Fibroblast of villous mesenchyme (primary cell): ENCODE data around the gene ANKRD13A. TPM values are rescaled to one million over a fixed set of nuclear protein-coding genes. Genes with fewer than 3 reads are reported as not detected.

ENCODE experiments used
- DNase-seq: peaks from one replicate; pipeline ENCODE4 v3.0.0-alpha.2; 2010; ENCODE audit warnings: low read depth
- H3K4me3 ChIP-seq: 2 replicates; pipeline ENCODE4 v1.5.1; 2011; ENCODE audit warnings: low read depth, mild to moderate bottlenecking, low read length
- total RNA-seq: library from RNA; depleted of rRNA; stranded (reverse); fragments of >200 nt; gene quantifications from 2 replicates; pipeline ENCODE4 v1.2.3, GENCODE V29; 2012
- TF ChIP-seq, protein P1 (sequence below): IDR thresholded peaks from 2 replicates; pipeline ENCODE4 v1.5.1; 2012; ENCODE audit warnings: low read depth, mild to moderate bottlenecking, low read length; ENCODE audit not compliant: insufficient read depth

Gene ANKRD13A
- total RNA-seq, 1 donor, result 195 TPM

DNA sequence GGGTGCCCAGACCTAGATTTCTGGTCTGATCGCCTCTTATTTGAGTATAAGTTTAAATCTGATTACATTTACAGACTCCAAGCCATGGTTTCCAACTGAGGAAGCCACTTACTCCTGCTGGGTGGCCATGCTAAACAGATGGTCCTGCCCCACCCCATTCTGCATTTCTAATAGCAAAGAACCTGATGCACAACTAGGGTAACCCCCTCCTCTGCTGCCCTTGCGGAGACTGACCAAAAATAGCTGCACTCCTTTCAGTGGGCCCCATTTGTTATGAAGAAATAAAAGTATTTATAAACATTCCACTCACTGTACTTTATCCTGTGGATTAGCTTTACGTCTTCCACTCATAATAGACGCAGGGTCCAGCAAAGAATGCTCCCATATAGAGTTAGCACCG, 9.8 kb upstream of the ANKRD13A start:
- H3K4me3 ChIP-seq, result no peak overlapping the region
- TF ChIP-seq, protein P1, sequence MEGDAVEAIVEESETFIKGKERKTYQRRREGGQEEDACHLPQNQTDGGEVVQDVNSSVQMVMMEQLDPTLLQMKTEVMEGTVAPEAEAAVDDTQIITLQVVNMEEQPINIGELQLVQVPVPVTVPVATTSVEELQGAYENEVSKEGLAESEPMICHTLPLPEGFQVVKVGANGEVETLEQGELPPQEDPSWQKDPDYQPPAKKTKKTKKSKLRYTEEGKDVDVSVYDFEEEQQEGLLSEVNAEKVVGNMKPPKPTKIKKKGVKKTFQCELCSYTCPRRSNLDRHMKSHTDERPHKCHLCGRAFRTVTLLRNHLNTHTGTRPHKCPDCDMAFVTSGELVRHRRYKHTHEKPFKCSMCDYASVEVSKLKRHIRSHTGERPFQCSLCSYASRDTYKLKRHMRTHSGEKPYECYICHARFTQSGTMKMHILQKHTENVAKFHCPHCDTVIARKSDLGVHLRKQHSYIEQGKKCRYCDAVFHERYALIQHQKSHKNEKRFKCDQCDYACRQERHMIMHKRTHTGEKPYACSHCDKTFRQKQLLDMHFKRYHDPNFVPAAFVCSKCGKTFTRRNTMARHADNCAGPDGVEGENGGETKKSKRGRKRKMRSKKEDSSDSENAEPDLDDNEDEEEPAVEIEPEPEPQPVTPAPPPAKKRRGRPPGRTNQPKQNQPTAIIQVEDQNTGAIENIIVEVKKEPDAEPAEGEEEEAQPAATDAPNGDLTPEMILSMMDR, result no peak
- DNase-seq, result no peak

DNA sequence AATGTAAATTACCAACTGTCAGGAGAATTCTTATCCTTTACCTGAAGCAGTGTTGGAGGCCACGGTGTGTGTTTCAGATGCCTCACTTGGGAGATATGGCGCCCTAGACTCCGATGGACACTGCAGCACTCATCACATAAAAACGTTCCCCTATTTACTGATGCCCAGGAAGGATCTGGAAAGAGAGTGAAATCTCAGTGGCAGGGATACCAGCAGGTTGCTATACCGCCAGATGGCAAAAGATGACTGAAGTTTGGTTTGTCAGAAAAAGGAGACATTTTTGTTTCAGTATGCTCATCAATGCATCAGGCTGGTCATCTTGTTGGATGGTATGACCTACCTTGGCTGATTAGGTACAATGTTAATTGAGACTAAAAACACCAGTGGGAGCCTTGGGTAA, 7.6 kb upstream of the ANKRD13A start:
- TF ChIP-seq, protein P1, result no peak
- no peak for DNase-seq
- H3K4me3 ChIP-seq, result no peak overlapping the region

DNA sequence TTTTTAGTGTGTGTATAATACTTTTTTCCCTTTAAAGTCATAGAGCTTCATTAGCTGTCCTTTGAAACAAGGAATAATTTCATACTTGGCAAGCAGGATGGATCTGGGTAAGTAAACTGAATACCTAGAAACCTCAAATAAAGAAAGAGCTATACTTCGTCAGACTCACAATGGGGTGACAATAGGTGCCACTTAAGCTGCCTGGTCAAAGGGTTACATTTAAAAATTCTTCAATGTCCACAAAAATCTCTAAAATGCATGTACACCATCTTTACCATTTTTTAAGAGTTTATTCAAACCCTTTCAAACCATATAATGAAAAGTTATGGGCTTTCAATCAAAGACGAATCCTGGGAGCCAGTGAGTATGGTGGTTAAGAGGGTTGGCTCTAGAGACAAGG, 6.1 kb upstream of the ANKRD13A start:
- no peak overlapping the region for H3K4me3 ChIP-seq
- no peak for DNase-seq
- TF ChIP-seq, protein P1, result no peak

DNA sequence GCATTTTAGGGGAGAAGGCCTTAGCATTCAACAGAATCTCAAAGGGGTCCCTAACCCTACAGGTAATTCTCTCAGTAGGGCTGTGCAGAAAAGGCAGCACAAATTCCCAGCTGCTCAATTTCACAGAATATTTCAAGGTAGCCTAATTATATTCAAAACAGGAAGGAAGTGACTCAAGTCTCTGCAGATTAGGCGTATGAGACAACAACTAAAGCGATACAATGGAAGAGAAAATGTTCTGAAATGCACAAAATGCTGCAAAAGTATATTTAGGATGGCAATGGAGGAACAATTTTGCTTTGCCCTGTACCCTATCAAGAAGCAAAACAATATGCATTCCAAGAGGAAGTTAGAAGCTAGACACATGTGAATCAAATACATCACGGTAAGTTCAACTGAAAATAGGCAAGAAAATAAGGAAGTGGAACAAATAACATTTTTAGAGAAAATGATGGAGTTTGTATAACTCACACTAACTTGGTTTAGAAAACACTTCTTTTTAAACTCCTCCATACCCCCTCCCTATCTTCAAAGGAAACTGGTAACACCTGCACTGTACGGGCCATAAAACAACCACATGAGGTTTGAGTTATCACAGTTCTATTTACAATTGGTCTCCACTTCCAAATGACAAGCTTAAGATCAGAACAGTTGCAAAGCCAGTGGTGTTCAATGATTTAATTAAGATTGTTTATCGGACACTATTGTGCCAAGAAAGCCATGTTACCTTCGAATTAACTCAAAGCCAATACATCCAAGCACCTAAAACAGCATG, 4.6 kb upstream of the ANKRD13A start:
- TF ChIP-seq, protein P1, result no peak
- no peak for DNase-seq
- peak overlapping the region; percentile 73 for H3K4me3 ChIP-seq

DNA sequence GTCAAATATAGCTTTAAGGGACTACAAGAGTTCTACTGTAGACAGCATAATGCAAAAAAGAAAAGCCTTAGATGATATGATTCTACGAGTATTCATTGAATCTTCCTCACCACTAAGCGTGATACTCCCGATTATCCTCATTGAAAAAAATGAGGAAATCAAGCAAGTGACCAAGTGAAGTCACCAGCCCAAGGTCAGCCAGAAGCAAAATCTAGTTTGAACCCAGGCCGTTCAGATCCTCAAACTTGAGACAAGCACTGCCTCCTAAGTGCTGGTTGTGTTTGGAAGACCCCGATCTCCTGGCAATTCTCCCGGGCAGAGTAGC, 3.9 kb upstream of the ANKRD13A start:
- peak overlapping the region; percentile 73 for H3K4me3 ChIP-seq
- no peak for DNase-seq
- TF ChIP-seq, protein P1, result no peak

DNA sequence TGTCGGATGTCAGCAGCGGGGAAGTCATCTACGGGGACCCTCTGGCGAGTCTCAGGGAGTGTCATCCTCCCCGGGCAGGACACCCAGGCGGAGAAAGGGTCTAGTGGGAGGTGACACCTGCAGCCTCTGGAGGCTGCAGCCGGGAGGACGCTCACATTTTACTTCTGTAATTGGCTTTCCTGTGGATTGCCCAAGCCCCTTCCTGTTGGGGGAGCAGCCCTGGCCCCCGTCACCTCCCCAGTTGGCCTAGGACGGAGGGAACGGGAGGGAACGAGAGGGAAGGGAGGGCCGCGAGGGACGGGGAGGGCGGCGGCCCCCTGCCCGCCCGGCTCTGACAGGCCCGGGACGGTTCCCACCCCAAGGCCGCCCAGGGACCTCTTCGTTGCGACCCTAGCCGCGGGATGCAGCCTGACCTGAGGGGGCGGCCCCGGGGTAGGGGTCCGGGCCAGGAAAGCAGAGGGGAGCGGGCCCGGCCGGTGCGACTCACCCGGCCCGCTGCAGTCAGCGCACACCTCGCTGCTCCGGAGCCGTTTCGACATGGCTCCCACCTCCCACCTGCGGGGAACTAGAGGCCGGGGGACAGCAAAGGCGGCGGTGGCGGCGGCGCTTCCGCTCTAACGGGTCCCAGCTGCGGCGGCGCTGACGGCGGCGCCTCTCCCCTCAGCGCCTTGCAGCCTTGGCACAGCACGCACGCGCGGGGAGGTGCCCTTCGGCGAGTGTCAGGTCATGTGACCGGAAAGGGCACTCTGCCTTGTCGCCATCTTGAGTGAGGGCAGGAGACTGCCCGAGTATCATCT, 3.3 kb upstream of the ANKRD13A start, which contains the start of gene GIT2:
TSS of gene GIT2 (minus strand) at position 683 of the 797 bp plus-strand sequence. CDS start at position 539, 144 bp downstream.
- peak; percentile 92 for DNase-seq
- TF ChIP-seq, protein P1, result no peak
- H3K4me3 ChIP-seq, result peak within 1 kb of the TSS; percentile 73

DNA sequence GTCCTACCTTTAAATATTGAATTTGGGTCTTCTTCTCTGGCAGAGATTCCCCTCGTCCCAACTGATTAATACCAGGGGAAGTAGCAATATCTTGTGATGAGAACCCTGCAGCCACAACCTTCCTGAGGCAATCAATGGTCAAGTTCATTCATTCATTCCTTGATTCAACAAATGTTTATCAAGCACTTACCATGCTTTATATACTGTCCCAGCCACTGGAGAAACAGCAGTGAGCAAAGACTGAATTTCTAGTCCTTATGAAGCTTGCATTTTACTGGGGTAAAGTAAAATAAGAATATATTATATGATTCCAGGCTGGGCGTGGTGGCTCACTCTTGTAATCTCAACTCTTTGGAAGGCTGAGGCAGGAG, 2.8 kb upstream of the ANKRD13A start:
- DNase-seq, result no peak
- TF ChIP-seq, protein P1, result no peak
- peak overlapping the region; percentile 73 for H3K4me3 ChIP-seq
